Measurements from ENCODE around the gene FCER2. TPM values are rescaled to one million over a fixed set of nuclear protein-coding genes. Genes with fewer than 3 reads are reported as not detected.

The FCER2 gene
- total and polyA plus RNA-seq, 2 of the 13 experiments (the other 11 are each of a cell fraction or from before 2014, with no cell fraction given) = not detected

DNA sequence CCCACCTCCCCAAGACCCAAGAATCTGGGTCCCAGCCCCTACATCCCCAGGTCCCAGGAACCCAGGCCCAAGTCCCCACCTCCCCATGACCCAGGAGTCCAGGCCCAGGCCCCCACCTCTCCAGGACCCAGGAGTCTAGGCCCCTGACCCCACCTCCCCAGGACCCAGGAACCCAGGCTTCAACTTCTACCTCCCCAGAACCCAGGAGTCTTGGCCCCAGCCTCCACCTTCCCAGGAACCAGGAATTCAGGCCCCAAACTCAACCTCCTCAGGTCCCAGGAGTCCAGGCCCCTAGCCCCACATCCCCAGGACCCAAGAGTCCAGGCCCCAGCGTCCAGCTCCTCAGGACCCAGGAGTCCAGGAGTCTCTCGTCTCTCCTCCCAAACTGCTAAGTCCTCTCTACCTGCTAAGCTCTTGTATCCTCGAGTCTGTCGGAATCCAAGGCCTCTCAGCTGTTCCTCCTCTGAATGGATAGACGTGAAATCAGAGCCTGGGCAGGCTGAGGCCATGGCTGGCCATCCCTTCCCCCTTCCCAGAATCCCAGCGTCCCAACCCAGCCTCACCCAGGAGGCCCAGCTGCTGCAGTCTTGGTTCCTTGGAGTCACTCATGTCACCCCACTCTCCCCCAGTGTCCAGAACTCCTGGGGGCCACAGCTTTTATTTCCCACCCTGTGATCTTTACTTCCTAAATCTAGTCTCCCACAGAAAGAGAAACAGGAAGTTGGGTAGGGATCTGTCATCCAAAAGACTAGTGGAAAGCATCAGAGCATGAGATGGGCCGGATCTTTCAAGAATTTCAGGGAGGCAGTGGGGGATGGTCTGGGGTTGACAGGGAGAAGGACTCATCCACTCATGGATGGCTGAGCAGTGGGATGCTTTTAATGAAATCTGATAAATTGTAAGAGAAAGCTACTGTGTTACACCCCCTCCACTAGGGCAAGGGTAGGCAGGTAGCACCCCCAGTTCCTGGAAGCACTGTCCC is 45.3 kb upstream of the FCER2 start, which contains the start of gene CD209:
TSS of gene CD209 (minus strand) at position 632 of the 982 bp plus-strand sequence. CDS start at position 609, 23 bp downstream.
- Histone ChIP-seq H3K9me3 (ENCODE audit: low read length) (no peaks in the 10 kb centered on the region), H3K9ac (ENCODE audit: insufficient read depth, low read depth, low read length) (no peak within 1 kb of the TSS), H2AFZ (ENCODE audit: low read length) (no peak within 1 kb of the TSS), H3K4me1 (ENCODE audit: insufficient read depth, low read length) (peaks cover 6% of the 10 kb centered on the region; the same call in 1 of the 2 replicates), H3K79me2 (ENCODE audit: insufficient read depth, low read length) (no peaks in the 10 kb centered on the region), H3K27ac (ENCODE audit: extremely low read length, insufficient read depth, low read length) (no peak within 1 kb of the TSS), H3K4me3 (replicated peaks in 1 of 3; ENCODE audit: insufficient read depth in 1 of 3, low read depth in 2 of 3, low read length in 3 of 3) (no peak within 1 kb of the TSS), H3K27me3 (ENCODE audit: control insufficient read depth in 1 of 2, insufficient read depth in 2 of 2, low read length in 2 of 2) (peaks cover 3 to 17% of the 10 kb centered on the region in 2 experiments; a peak in 2 of 5 replicates), H3K4me2 (ENCODE audit: low read depth, low read length) (no peak within 1 kb of the TSS), H4K20me1 (ENCODE audit: insufficient read depth, low read length) (no peaks in the 10 kb centered on the region), H3K36me3 (replicated peaks in 1 of 2; ENCODE audit: control insufficient read depth in 1 of 2, insufficient read depth in 2 of 2, low read length in 2 of 2) (no peaks in the 10 kb centered on the region)
- no peak for TF ChIP-seq AGO2 (optimal IDR thresholded peaks at IDR 0.05; ENCODE audit: low read depth, low read length)
- TF ChIP-seq ZNF143 (CRISPR knock-in tag; IDR thresholded peaks at IDR 0.05) = no peak
- TF ChIP-seq ZNF329 (CRISPR knock-in tag; IDR thresholded peaks at IDR 0.05; ENCODE audit: low read depth) = no peak
- TF ChIP-seq, protein P1, sequence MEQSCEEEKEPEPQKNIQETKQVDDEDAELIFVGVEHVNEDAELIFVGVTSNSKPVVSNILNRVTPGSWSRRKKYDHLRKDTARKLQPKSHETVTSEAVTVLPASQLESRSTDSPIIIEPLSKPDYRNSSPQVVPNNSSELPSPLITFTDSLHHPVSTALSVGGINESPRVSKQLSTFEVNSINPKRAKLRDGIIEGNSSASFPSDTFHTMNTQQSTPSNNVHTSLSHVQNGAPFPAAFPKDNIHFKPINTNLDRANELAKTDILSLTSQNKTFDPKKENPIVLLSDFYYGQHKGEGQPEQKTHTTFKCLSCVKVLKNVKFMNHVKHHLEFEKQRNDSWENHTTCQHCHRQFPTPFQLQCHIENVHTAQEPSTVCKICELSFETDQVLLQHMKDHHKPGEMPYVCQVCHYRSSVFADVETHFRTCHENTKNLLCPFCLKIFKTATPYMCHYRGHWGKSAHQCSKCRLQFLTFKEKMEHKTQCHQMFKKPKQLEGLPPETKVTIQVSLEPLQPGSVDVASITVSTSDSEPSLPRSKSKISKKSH (CRISPR knock-in tag; IDR thresholded peaks at IDR 0.05; ENCODE audit: borderline replicate concordance) = no peak
- TF ChIP-seq, protein P2, sequence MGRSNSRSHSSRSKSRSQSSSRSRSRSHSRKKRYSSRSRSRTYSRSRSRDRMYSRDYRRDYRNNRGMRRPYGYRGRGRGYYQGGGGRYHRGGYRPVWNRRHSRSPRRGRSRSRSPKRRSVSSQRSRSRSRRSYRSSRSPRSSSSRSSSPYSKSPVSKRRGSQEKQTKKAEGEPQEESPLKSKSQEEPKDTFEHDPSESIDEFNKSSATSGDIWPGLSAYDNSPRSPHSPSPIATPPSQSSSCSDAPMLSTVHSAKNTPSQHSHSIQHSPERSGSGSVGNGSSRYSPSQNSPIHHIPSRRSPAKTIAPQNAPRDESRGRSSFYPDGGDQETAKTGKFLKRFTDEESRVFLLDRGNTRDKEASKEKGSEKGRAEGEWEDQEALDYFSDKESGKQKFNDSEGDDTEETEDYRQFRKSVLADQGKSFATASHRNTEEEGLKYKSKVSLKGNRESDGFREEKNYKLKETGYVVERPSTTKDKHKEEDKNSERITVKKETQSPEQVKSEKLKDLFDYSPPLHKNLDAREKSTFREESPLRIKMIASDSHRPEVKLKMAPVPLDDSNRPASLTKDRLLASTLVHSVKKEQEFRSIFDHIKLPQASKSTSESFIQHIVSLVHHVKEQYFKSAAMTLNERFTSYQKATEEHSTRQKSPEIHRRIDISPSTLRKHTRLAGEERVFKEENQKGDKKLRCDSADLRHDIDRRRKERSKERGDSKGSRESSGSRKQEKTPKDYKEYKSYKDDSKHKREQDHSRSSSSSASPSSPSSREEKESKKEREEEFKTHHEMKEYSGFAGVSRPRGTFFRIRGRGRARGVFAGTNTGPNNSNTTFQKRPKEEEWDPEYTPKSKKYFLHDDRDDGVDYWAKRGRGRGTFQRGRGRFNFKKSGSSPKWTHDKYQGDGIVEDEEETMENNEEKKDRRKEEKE (IDR thresholded peaks at IDR 0.05) = no peak
- no peak for TF ChIP-seq ZNF547 (CRISPR knock-in tag; IDR thresholded peaks at IDR 0.05)
- TF ChIP-seq ZFP37 (CRISPR knock-in tag; IDR thresholded peaks at IDR 0.05; ENCODE audit: borderline replicate concordance) = no peak
- no peak for TF ChIP-seq ATAD3A (CRISPR knock-in tag; IDR thresholded peaks at IDR 0.05)
- TF ChIP-seq TEAD3 (CRISPR knock-in tag; optimal IDR thresholded peaks at IDR 0.05; ENCODE audit: borderline replicate concordance) = no peak
- no peak for TF ChIP-seq ZNF766 (CRISPR knock-in tag; IDR thresholded peaks at IDR 0.05; ENCODE audit: borderline replicate concordance)
- no peak for TF ChIP-seq GZF1 (CRISPR knock-in tag; IDR thresholded peaks at IDR 0.05)
- TF ChIP-seq, protein P3, sequence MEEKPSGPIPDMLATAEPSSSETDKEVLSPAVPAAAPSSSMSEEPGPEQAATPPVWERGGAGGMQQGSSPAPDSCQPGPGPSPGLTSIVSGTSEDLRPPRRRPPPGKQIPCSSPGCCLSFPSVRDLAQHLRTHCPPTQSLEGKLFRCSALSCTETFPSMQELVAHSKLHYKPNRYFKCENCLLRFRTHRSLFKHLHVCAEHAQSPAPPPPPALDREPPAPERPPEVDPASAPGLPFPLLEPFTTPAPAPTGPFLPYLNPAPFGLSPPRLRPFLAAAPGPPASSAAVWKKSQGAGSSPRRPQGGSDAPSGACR (CRISPR knock-in tag; IDR thresholded peaks at IDR 0.05) = no peak
- no peak for TF ChIP-seq THYN1 (CRISPR knock-in tag; IDR thresholded peaks at IDR 0.05; ENCODE audit: borderline replicate concordance, low read depth)
- FAIRE-seq (no peak), ATAC-seq (no peak), DNase-seq (ENCODE audit: low spot score) (no peak)
- POLR2A ChIA-PET = no interaction called here
- in situ Hi-C loops (cut with HindIII; ENCODE audit: extremely low pct_ligation_motif_present, low pct_unique_long_range_greater_than_20kb) = no loop called here
- intact Hi-C loops (cut with micrococcal nuclease; ENCODE audit: unreplicated experiment) = no loop called here
- CTCF ChIA-PET (ENCODE audit: low intra/inter-chr PET ratio, low total read pairs) = no interaction called here
- BruUV-seq (replicated peaks) = no TSS peak
- WGBS (ENCODE audit: low lambda C conversion rate) = 3% methylated on average over 7 of the region's 7 CpGs
